AG09309 (cell line): ENCODE data around the gene POLR2A.
"Not testable (repeated sequence)": the region's sequence is repeated elsewhere in the genome, so short reads cannot be mapped to it uniquely, and the experiment has no call there.

Experiments
- DNase-seq: peaks from one replicate; pipeline ENCODE4 v3.0.0-alpha.2; 2010; ENCODE audit warnings: low read depth
- H3K4me3 ChIP-seq: 2 replicates; pipeline ENCODE4 v1.5.1; 2011; ENCODE audit warnings: mild to moderate bottlenecking, low read depth, low read length, moderate library complexity; ENCODE audit not compliant: control insufficient read depth
- CTCF ChIP-seq: IDR thresholded peaks from 2 replicates; pipeline ENCODE4 v1.5.1; 2011; ENCODE audit warnings: mild to moderate bottlenecking, low read depth, low read length, inconsistent platforms; ENCODE audit not compliant: insufficient read depth, control insufficient read depth; ENCODE audit errors: missing control alignments

POLR2A gene

DNA sequence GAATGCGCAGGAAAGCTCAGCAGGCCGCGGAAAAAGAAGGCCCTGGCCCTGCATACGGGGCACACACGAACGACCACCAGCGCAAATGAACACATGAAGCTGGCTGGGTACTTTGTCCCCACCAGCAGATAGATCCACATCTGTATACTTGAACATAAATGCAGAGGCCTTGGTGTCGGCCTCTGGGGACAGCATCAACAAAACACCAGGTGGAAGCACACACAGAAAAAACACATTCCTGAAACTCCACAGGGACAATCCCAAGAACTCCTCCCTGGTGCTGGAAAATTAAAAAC, 4.1 kb upstream of the POLR2A start:
- peak overlapping the region; percentile 52 for H3K4me3 ChIP-seq
- DNase-seq, result no peak
- TF ChIP-seq CTCF, result no peak

DNA sequence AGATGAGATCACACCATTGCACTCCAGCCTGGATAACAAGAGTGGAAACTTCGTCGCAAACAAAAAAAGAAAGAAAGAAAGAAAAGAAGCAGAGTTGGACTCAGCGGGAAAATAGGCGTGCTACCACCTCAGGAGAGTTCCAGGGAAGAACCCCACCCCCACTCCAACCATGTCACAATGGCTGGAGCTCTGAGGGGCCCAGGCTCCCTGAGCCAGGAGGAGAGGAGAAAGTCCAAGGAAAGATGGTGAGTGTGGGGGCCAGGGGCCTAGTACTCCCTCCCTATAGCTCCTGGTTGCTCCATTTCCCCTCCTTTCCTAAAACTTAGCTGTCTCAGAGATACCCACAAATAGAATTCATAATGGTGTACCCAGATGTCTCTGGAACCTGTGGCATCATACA, 2.9 kb upstream of the POLR2A start, which contains the start of gene SLC35G6:
Gene SLC35G6 (plus strand): TSS at position 172 of the 400 bp plus-strand sequence. CDS start 71 bp downstream, at position 243.
- not testable (repeated sequence) for H3K4me3 ChIP-seq, DNase-seq

DNA sequence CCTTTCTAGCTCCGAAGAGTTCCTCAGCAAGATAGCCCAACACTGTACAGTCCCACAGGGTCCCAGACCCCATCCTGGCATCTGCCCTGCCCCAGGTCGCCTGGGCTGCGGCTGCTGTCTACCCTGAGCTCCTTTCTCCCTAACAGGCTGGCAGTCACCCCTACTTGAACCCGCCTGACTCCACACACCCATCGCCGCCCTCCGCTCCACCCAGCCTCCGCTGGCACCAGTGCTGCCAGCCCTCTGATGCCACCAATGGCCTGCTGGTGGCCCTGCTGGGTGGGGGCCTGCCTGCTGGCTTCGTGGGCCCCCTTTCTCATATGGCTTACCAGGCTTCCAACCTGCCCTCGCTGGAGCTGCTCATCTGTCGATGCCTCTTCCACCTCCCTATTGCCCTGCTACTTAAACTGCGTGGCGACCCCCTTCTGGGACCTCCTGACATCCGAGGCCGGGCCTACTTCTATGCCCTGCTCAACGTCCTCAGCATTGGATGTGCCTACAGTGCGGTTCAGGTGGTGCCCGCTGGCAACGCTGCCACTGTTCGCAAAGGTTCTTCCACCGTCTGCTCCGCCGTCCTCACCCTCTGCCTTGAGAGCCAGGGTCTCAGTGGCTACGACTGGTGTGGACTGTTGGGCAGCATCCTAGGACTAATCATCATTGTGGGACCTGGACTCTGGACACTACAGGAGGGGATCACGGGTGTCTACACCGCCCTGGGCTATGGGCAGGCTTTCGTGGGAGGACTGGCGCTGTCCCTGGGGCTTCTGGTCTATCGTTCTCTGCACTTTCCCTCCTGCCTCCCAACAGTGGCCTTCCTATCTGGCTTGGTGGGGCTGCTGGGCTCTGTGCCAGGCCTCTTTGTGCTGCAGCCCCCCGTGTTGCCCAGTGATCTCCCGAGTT, 2.1 kb upstream of the POLR2A start:
- DNase-seq, H3K4me3 ChIP-seq: not testable (repeated sequence)

DNA sequence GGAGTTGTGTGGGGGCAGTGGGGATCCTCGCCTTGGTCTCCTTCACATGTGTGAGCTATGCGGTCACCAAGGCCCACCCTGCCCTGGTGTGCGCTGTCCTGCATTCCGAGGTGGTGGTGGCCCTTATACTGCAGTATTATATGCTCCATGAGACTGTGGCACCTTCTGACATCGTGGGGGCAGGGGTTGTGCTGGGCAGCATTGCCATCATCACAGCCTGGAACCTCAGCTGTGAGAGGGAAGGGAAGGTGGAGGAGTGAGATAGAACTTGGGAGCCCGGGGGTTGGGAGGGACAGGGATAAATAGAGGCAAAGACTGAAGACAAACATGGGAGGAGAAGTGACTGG, 1.5 kb upstream of the POLR2A start:
- not testable (repeated sequence) for DNase-seq
- peak overlapping the region; percentile 92 for H3K4me3 ChIP-seq

- DNase-seq, result peak; percentile 73
- TF ChIP-seq CTCF, result no peak
- peak overlapping the region; percentile 92 for H3K4me3 ChIP-seq
Observed at GRCh38 chr17:7483255-7484066, 705 bp upstream of the POLR2A start.

GRCh38 chr17:7484919-7485377, 782 bp downstream of the POLR2A start:
- TF ChIP-seq CTCF, result peak; percentile 28
- peak overlapping the region; percentile 57 for H3K4me3 ChIP-seq
- no peak for DNase-seq

DNA sequence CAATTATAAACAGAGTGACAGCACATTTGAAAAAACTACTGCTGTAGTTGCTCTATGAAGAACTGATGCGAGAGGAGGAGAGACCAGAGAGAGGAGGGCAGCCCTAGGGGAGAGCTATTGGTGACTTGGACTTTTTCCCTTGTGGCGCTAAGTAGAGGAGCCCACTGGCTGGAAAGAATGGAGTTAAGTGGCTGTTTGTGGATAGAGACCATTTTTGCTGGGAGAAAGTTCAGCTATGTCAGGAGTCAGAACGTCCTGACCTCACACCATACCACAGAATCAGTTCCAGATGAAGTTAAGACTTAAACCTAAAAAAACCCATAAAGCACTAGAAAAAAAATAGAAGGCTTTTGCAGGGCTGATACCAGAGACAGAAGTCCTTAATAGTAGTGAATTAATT, 2.0 kb downstream of the POLR2A start:
- no peak for TF ChIP-seq CTCF
- no peak for DNase-seq
- H3K4me3 ChIP-seq, result peak overlapping the region; percentile 57

DNA sequence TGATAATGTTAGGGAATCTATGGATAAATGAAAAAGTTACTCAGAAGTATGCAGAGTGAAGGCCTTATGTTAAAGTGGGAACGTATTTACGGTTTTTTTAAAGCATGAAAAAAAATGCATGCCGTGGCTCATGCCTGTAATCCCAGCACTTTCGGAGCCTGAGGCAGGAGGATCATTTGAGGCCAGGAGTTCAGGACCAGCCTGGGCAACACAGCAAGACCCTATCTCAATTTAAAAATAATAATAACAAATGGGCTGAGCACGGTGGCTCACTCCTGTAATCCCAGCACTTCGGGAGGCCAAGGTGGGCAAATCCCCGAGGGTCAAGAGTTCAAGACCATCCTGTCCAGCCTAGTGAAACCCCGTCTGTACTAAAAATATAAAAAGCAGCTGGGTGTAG, 6.0 kb downstream of the POLR2A start:
- no peak overlapping the region for H3K4me3 ChIP-seq
- TF ChIP-seq CTCF, result no peak
- no peak for DNase-seq
